SHP77 treated with DMSO at 0.1 percent for 48 hours (cell line): ENCODE measurements around the gene ALDH3A2.

Experiments
- DNase-seq: peaks from one replicate; lab custom pipeline; 2025; lab: John Stamatoyannopoulos, UW

ALDH3A2 gene

DNA sequence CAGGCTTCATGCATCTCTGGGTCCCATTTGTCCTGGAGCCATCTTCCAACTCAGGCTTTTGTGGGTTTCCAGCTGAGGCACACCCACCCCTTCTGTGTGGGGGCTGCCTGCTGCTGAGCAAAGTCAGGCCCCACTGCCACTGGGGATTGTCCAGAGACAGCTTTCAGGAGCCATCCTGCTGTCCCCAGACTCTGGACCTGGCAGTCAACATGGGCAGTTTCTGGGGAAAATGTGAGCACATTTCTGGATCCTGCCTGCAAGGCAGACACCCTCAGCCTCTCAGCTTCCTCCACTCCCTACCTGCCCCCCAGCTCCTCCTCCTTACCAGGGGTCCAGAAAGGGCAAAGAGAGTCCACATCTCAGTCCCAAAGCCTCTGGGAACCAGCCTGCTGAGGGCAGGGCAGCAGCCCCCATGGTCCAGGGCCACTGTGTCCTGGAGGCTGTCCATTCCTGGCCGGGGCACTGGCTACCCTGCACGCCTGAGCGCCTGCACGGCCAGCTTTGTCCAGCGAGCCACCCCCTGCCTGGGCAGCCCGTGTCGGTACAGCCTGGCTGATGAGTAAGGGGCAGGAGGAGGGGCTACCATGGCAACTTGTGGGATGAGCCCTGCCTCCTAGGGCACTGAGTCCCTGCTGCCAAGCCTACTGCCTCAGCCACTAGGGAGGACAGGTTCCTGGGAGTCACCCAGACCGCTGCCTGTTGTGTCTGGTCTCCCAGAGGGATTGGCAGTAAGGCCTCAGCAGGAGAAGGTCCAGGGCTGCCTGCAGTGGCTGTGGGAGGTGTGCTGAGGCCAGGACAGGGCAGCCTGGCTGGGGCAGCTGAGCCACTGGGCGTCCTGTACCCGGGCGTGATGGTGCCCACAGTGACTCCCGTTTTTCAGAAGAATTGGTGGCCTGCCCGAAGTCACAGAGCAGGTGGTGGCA is 67.8 kb downstream of the ALDH3A2 start, which contains the start of gene SLC47A2:
TSS of gene SLC47A2 (minus strand) at position 477 of the 923 bp plus-strand sequence. CDS start at position 448, 29 bp downstream.
- peak; percentile 25 for DNase-seq

- no peak for DNase-seq
Observed at GRCh38 chr17:19717031-19717360, 68.4 kb downstream of the ALDH3A2 start.

DNA sequence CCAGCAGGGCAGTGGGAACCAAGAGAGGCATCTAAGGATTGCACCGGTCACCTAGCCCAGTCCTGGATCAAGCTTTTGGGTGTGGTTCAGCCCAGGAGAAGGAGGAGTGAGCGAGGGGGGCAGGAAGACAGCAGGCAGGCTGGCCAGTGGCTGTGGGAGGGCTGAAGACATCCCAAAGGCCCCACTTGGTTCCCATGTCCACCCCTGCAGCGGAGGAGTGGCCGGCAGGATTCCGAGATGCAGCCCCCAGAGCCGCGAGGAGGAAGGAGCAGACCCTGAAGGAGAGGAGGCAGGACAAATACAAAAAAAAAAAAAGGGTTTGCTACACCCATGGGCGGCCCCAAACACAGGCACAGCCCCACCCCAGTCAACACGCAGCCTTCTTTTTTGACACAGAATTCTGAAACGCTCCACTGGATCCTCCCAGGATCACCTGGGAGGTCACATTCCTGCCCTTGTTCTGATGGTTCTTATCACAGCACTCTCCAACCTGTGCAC is 68.9 kb downstream of the ALDH3A2 start:
- no peak for DNase-seq

DNA sequence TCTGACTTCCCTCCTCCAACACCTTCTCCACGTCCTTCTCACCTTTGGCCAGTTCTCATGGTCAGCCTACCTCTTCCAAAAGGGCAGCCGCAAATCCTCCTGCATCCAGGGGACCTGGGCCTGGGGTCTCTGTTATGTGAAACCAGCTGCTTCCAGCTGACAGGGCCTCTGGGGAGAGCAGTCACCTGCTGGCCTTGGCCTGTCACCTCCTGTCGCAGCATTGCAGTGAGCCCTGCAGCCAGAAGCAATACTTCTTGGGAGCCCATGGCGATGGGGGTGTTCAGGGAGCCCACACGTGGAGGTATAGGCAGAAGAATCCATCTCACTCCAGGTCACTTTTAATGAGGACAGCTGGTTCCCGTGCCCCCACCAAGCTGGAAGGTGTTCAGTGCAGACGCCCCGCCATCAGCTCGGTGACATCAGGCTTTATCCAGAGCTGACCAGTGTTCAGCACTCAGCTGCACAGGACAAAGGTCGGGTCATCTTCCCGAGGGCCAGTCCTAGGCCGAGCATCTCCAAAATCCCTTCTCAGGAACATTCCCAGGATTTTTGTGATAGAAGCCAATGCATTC is 69.6 kb downstream of the ALDH3A2 start:
- no peak for DNase-seq

DNA sequence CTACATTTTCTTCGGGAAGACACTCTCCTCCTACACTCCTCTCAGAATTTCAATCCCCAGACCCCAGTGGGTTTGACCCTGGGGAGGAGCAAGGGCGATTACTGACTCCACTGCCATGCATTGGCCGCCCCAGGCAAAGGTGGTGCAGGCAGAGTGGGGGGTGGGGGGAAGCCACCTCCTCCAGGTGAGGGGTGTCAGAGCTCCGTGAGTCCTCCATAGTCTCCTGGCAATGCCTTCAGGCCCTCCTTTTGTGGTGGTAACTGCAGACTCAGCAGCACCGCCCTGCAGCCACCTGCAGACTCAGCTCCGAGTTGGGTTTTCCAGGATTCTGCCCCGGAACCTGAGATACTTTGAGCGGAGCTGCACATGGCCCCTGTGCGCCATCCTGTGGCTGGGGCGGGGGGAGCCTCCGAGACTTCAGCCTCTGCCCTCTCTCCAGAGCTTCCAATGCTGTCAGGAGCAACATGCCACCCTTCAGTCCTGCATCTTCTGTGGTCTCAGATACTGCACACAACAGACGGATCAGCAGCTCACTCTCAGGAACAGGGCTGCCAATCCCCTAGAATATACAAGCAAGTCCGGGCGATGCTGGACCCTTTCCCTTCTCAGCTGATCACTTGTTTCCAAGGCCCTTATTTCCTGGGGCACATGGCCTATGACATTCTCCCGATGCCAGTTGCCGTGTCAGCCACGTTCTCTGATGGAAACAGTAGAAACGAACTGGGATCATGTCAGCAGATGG is 70.2 kb downstream of the ALDH3A2 start:
- DNase-seq: no peak

- DNase-seq: no peak
Observed at GRCh38 chr17:19719355-19720209, 71.0 kb downstream of the ALDH3A2 start.

- no peak for DNase-seq
Observed at GRCh38 chr17:19720210-19720475, 71.6 kb downstream of the ALDH3A2 start.

DNA sequence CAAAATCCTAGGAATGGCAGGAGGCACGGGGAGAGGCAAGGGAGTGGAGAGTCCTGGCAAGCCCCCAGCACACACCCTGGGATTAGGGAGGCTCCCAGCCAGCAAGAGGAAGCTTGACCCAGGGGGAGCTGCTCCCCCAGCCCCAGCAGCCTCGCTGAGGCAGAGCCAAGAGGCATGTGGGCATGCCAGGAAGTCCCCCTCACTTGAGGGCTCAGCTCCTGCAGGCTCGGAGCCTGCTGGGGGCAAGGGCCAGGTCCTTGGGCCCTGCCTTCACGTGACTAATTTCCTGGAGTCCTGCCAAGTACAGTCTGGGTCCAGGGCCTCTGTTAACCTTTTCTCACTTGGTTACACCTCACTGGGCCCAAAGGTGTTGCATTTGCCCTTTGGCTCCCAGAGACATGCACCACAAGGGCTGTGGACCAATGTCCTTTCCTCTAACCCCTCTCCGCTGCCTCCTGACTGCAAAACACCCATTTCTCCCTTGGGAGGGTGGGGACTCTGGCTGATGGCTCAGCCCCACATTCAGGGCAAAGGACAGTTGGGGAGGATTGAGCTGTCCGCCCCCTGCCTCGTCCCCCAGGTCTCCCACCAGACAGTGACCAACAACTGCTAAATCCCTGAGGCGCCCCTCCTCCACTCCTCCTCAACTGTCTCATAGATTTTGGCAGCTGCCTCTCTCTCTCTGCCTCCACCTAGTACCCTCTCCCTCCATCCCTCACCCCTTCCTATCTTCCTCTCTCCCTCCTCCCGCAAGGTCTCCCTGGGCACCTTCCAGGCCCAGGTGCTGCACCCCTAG is 72.3 kb downstream of the ALDH3A2 start:
- peak; percentile 49 for DNase-seq

DNA sequence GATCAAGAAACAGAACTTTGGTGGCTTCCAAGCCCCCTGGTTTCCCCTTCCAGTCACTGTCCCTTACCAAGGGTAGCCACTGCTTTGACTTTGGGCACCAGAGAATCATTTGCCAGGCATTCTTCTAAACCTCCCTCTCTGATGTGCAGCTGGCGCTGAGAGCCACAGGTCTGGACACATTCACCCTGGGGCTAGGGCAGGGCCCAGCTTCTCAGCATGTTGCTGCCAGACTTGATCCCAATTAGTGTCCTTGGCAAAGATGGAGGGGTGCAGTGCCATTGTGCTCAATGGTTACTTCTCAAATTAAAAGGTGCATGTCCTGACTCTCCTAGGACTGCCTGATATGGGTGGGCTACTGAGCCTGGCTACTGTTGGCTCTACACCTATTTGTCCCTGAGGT is 75.4 kb downstream of the ALDH3A2 start:
- no peak for DNase-seq

DNA sequence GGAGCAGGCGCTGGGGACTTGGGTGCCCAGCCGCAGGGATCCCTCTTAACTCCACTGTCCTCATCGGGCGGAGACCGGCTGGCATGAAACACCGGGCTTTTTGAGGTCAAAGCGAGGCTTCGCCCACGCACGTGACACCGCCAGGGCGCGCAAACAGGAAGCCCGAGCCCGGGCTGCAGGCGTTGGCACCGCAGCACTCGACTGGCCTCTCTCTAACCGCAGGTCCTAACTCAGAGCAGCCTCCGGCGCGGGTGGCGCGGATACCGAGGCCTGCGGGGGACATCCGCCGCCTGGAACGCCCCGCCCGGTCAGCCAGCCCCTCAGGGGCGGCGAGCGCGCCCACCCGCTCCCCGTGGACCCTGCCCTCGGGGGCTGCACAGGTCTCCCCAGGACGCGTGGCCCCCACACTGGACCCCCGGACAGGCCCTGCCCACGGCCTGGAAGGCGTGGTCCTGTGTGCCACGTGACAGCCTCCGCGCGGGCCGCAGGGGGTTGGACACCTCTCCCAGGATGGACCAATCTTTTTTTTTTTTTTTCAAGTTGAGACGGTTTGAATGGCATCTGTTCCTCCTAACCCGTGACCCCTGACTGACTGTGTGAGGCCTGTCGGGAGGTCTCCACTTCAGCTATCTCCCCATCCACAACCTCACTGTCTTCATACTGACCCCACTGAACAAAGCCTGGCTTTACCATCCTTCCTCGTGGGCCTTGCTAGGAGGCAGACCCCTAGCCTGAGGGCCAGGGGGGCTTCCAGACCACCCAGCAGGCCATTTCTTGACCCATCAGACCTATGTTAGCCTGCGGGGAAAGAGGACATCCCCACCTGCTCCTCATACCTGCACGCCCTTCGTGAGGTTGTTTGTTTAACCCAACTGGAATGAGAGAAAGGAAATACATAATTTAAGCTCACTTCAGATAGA is 76.2 kb downstream of the ALDH3A2 start:
- DNase-seq: no peak

DNA sequence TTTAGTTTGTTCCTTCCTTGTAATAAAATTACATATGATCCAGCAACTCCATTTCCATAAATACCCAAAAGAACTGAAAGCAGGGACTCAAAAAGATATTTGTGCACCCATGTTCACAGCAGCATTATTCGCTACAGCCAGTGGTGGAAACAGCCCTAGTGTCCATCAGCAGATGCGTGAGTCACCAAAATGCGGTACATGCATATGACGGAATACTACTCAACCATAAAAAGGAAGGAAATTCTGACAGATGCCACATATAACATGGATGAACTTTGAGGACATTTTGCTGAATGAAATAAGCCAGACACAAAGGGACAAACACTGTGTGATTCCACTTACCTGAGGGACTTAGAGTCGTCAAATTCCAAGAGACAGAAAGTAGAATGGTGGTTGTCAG is 76.9 kb downstream of the ALDH3A2 start:
- no peak for DNase-seq

DNA sequence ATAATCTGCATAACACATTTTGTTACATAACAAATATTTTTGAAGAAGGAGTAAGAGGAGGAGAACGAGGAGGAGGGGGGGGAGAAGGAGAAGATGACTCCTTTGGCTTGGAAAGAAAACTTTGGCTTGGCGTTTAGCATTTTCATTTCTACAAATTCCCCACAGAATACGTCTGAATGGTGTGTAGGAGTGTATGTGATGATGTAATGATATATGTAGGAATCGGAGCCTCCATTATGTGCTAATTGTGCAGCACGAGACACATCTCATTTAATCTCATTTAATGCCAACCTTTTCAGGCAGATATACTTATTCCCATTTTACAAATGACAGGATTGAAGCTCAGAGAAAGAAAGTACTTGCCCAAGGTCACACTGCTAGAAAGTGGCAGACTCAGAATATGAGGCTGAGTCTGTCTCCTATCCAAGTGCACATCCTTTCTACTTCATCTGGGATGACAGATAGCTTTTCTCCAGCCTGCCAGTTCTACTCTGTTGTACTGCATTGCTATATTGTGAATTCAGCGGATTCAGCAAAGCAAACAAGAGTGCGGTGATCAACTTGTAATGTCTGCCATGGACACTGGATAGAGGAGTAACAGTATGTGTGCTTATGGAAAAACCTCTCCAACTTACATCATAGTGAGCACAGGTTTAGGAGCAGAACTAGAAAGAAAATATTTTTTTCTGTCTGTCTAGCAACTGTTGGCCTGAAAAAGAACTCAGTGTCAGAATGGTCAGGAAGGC is 78.3 kb downstream of the ALDH3A2 start:
- DNase-seq: peak; percentile 61
